GM21515 (cell line): ENCODE results near the gene ICA1.

Source experiments
- ATAC-seq: cut with Tn5 transposase; IDR thresholded peaks from one replicate; pipeline ENCODE4 v1.9.1; 2021; ENCODE audit not compliant: unreplicated experiment

Gene ICA1

DNA sequence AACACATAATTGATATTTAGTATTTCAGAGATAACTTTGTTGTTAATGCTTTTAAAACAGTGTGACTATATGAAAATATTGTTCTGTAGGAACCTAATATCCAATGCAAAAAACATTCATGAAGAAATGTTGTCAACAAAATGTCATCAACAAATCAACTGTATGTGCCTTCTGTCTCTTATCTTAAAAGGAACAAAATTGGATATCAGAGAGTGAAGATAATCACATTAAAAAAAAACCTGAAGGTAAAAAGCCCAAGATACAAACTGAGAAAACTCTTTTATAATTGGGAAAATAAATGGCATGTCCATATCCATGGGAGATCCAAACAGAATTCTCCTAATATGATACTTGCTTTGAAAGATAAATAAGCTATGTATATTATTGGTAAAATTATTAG is 33.9 kb downstream of the ICA1 start:
- ATAC-seq: no peak

DNA sequence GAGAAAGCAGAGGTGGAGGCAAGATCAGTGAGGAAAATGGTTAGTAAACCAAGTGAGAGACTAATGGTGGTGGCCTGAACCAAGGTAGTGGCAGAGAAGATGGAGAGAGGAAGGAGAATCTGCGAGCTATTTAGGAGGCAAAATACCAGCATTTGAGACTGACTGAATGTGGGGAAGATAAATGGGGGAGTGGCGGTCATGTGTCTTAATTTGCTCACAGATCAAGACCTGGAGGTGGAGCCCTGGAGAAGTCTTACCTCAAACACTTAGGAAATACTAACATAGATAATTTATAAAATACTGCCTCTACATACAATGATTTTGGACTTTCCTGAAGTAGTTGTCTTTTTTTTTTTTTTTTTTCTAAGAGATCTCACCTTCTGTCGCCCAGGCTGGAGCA is 34.7 kb downstream of the ICA1 start:
- ATAC-seq: no peak

DNA sequence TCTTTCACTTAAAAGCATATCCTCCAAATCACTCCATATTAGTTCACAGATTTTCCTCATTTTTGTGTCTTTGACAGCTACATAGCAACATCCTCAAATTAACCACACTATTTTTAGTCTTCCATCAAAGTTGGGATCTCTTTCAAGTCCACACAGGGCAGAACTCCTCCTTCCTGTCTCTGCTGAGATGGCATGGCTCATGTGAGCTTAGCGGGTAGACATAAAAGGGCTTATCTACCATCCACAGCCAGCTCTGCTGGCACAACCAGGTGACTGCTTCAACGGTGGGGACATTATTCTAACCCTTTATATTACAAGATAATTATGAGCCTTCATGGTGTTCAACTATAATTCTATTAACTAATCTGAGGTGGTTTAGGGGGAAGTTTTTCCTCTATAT is 35.5 kb downstream of the ICA1 start:
- ATAC-seq: no peak

GRCh38 chr7:8221567-8221966 is 40.4 kb downstream of the ICA1 start:
- no peak for ATAC-seq

DNA sequence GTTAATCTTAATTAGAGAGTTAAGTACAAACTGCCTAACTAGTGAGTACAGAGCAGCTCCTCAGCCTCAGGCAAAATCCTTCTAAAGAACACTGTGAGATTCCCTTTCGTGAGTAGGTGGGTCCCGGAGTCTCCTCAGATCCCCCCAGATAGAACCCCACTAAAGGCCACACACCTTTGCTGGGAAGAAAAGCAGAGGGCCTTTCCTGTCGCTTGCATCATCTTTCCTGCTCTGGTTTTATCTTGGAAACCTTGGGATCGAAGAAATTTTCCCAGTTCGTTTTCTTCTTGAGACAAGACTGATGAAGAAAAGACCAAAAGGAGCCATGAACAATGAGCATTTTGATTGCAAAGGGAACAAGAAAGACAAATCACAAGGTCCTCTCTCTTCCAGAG is 40.9 kb downstream of the ICA1 start:
- ATAC-seq: no peak

- no peak for ATAC-seq
Measured at GRCh38 chr7:8220376-8221100, 41.4 kb downstream of the ICA1 start.

DNA sequence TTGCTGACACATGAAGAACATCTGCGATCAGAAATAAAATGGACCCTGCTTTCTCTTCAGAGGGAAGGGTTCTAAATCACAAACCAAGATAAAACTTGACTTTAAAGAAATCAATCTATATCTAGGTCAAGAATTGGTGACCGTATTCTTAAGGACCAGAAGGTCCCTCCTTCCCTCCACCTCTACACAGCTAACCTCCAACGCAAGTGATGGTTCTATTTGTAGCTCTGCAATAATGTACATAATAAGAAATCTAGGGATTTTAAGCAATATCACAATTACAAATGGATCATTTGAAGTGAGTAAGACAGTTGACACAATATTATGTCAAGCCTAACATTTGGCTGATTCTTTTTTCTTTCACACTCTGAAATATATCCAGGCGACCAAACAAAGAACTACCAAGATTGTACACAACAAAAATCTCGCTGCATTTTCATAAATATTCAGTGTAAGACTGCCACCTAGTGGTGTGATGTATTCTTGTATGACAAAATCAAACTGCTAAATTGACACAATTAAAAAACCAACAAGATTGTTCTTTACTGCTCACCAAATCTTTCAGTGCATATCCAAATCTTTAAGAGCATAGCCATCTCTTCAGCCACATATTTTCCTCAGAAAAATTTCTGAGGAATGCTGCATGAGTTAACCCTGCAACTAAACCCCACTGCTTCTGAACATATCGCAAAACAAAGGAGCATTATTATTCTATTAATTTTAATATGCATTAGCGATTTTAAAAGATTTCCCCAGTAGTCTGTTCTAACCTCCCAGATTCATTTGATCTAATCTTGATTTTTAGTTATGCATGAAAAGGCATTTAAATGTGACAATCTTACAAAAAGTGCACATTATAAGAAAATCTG is 44.5 kb downstream of the ICA1 start:
- no peak for ATAC-seq

- no peak for ATAC-seq
Measured at GRCh38 chr7:8216334-8216690, 45.7 kb downstream of the ICA1 start.

DNA sequence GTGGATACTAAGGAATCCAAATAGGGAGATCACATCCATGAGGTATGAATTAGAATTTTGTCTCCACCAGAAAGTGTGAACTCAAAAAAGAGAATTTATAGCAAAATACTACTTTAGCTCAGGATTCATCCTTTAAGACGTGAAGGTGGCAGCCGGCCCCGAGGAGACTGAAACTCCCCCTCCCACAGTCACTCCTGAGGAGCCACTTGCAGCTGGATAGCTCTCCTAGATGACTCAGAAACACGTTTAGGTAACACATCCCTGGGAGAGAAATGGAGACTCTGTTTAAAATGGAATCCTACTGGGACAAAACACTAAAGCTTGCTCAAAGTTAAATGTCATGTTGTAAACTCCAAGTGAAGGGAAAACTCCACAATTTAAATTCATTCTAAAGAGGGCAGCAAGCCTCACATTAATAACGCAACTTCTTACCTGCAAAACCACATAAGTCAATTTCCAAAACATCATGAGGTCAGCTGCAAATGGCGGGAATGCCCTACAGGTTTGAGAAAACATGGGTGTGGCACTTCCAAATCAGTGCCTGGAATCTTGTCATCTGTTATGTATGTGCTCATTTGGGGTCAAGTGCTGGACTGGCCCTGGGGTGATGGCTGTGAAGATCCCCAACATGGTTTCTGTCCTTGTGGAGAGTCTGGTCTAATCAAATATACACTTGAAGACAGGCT is 46.2 kb downstream of the ICA1 start:
- ATAC-seq: no peak

DNA sequence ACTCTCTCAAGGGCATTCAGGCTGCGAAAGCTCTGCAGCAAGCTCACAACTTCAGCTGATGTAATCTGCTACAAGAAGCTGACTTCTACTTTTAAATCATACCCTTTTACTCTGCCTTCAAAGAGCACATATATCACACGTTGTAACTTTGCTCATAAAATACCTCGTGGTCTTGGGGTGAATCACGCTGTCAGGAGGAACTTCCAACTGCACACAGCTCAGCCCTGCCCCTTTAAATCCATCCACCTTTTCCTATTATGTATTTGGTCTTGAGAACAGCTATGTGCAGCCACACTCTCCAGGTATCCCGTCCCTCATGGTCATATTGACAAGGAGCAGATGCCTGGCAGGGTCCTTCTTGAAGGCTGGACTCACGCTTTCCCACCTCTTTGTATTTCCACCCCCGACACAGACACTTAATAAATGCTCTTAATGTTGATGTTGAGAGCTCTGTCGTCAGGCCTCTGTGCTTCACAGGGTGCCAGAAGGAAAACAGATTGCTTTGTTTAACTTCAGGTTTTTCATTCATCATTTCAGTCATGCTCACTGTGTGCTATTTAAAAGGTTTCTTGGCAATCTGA is 47.6 kb downstream of the ICA1 start:
- no peak for ATAC-seq

DNA sequence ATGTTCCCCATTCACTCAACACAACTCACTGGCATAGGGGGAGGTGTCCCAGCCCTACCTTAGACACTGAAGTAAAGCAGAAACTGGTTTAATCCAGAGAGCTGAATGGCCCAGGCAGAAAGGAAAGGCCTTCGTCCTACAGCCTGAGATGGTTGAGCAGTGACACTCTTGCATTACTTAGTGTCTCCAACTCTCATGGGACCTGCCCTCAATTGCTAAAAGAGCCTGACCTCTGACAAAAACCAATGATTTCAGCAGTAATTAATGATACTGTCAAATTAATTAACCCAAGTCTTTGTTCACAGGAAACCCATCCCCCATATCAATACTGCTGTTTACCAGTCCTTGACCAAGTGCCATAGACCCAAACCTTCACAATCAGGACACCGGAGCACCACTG is 48.6 kb downstream of the ICA1 start:
- no peak for ATAC-seq

DNA sequence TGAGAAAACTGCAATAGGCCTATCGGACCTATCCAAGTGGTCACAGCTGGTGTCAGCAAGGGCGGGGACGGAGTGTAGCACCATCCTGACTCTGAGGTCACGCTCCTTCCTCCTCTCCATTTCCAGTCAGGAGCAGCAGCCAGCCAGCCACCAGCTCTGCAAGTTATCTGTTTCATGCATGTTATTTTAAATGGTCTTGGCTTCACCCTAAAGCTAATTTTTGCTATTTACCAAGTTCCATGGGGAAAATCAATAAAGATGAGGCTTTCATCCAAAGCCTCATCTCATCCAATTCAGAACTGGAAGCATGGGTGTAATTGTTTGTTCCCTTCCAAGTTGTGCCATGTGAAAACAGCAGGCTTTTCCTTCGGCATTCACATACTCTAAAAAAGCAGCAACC is 49.3 kb downstream of the ICA1 start:
- ATAC-seq: no peak

DNA sequence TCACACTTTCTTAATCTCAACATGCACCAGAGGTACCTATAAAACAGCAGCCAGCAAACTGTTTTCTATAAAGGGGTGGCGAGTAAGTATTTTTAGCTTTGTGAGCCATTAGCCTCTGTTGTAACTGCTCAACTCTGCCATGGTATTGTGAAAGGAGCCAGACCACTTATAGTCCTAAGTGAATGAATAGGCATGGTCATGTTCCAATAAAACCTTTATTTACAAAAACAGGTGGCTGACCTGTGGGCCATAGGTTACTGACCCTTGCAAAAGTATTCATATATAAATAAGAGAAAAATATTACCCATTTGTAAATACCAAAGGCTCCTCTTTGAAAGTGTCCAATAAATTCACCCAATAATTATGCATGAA is 50.3 kb downstream of the ICA1 start:
- no peak for ATAC-seq

- no peak for ATAC-seq
Measured at GRCh38 chr7:8210845-8211724, 50.9 kb downstream of the ICA1 start.

DNA sequence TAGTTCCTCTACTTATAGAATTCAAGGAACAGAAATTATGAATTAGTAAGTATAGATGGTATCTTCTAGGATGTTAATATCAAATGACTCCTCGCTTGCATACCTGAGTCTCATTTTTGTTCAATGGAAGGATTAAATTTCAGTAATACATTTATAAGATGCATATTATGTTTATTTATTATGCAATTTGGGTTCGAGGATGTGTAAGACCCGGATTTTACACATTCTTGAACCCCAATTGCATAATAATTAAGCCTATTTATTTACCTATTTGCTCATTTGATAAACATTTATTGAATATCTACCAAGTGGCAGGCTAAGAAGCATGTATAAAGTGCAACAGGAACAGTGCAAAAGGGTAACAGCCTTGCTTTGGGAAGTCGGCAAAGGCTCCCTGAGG is 52.6 kb downstream of the ICA1 start:
- ATAC-seq: no peak

GRCh38 chr7:8208816-8209215 is 53.2 kb downstream of the ICA1 start:
- no peak for ATAC-seq

- ATAC-seq: no peak
Measured at GRCh38 chr7:8206956-8207355, 55.0 kb downstream of the ICA1 start.

GRCh38 chr7:8205537-8205936 is 56.4 kb downstream of the ICA1 start:
- ATAC-seq: no peak

DNA sequence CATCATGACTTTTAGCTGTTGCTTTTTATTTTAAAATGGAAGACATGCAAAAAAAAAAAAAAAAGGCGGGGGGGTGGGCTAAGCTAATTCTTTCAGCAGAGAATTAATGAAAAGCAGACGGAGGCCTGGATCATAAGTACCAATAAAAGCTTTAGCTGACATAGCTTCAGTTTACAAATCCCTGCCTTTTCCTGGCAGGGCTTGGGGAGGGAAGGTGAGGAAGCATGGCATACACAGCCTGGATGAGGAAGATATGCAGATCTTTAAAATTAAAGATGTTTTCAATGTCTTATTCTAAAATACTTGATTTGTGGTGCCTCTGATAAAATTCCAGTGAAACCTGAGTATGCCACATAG is 57.0 kb downstream of the ICA1 start:
- no peak for ATAC-seq

DNA sequence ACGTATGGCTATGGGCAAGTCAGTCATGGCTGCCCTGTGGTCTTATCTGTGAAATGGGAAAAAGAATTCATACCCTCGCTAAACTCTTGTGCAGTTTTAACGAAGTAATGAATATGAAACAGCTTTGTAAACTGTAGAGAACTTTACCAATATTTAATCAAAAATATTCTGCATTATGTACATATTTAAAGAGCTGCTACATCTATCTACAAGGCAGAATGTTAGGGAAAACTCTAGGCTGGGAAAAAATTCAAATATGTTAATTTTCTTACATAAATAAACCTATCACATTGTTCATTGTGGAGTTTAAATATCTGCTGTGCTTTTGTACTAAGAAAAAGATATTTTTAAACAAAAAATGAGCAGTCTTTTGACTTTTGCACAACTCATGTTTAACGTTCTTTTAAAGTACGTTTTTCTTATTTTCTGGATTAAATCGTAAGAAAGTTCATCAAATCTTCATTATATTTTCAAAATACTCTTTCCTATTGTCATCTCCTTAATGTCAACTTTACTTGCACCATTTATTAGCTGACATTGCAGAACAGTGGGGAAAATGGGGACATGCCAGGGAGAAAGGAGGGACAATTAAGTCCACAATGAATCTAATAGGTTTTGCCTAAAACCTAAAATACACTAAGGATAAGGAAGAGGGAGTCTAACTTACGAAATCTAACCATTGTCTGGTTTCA is 57.5 kb downstream of the ICA1 start:
- no peak for ATAC-seq
